Ovary (tissue), 3 donors: Measurements from ENCODE around the gene NFE2L3.

Experiments
- EP300 ChIP-seq: sonication (generic); formaldehyde crosslinking; IDR thresholded peaks from one replicate; pipeline ENCODE4 v1.6.1; 2017; ENCODE audit warnings: antibody characterized with exemption
- POLR2A ChIP-seq: fragments of 450-650 bp; IDR thresholded peaks from one replicate; pipeline ENCODE4 v1.6.1; 2017; ENCODE audit warnings: antibody characterized with exemption, mild to moderate bottlenecking, moderate library complexity
- TF ChIP-seq, protein P1 (sequence below), 3 donors: fragments of 450-650 bp in 2 of 3; fragments of 200-600 bp in 1 of 3; IDR thresholded peaks; one replicate each; pipeline versions ENCODE4 v1.5.1 to v1.8.0; 2016 to 2022; ENCODE audit warnings: antibody characterized with exemption in 3 of 3, mild to moderate bottlenecking in 1 of 3
- donor health status: DM: no; HTN: no; CAD: no.

DNA sequence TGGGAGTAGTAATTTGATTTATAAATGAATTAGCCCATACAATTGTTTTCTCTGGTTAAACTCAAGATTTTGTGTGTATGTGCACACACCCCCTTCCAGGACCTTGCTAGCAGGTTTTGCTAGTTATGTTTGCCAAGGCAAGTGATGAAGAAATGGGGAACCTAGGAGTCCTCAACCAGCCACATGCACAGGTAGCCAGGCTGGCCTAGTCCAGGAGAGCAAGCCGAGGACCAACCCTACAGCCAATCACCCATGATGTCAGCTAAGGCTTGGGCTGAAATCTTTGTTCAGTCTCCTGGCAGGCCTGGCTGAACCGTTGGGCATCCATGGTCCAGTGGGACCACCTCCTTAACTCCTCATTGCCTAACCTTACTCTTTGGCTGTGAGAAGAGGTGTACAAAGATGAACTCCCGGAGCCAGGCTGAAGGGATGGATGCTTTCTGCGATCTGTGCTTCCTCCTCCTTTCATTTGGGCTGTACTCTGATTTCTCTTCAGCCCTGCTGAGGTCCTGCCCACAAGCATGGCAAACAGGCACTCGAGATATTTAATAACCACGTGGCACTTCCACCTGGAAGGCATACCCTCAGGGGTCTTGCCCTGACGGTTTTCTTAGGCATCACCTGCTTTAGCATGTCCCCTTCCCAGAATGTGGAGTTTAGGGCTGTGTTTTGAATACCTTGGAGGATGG, 26.4 kb downstream of the NFE2L3 start:
- TF ChIP-seq, protein P1, sequence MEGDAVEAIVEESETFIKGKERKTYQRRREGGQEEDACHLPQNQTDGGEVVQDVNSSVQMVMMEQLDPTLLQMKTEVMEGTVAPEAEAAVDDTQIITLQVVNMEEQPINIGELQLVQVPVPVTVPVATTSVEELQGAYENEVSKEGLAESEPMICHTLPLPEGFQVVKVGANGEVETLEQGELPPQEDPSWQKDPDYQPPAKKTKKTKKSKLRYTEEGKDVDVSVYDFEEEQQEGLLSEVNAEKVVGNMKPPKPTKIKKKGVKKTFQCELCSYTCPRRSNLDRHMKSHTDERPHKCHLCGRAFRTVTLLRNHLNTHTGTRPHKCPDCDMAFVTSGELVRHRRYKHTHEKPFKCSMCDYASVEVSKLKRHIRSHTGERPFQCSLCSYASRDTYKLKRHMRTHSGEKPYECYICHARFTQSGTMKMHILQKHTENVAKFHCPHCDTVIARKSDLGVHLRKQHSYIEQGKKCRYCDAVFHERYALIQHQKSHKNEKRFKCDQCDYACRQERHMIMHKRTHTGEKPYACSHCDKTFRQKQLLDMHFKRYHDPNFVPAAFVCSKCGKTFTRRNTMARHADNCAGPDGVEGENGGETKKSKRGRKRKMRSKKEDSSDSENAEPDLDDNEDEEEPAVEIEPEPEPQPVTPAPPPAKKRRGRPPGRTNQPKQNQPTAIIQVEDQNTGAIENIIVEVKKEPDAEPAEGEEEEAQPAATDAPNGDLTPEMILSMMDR (IDR thresholded peaks at IDR 0.05) = no peak
- TF ChIP-seq POLR2A (no peak), EP300 (no peak)
